GM23338 (cell line): ENCODE results near the gene ME3. TPM values are rescaled to one million over a fixed set of nuclear protein-coding genes. Genes with fewer than 3 reads are reported as not detected.

Experiments
- ATAC-seq: fragments of 200-7000 bp; cut with Tn5 transposase; 3 replicates; pipeline ENCODE4 v1.9.1; 2020
- DNase-seq: peaks from one replicate; pipeline ENCODE4 v3.0.0-alpha.2; 2015; ENCODE audit warnings: low spot score
- H2AFZ ChIP-seq: fragments of 200-600 bp; sonication (generic); 2 replicates; pipeline ENCODE4 v1.8.0; 2016; ENCODE audit warnings: antibody characterized with exemption, mild to moderate bottlenecking, moderate library complexity
- H3F3A ChIP-seq: fragments of 200-600 bp; sonication (generic); replicated peaks from 2 replicates; pipeline ENCODE4 v1.8.0; 2017; ENCODE audit warnings: antibody characterized with exemption, mixed run types, low read depth
- H3K27ac ChIP-seq: fragments of 200-600 bp; sonication (generic); 2 replicates; pipeline ENCODE4 v1.6.1; 2016; ENCODE audit warnings: low read depth
- H3K27me3 ChIP-seq: fragments of 200-600 bp; sonication (generic); 2 replicates; pipeline ENCODE4 v1.8.0; 2016; ENCODE audit warnings: mild to moderate bottlenecking, mixed run types, moderate library complexity; ENCODE audit not compliant: insufficient read depth
- H3K36me3 ChIP-seq: fragments of 200-600 bp; sonication (generic); 2 replicates; pipeline ENCODE4 v1.8.0; 2016; ENCODE audit warnings: mild to moderate bottlenecking; ENCODE audit not compliant: insufficient read depth
- H3K4me1 ChIP-seq: fragments of 200-600 bp; sonication (generic); 2 replicates; pipeline ENCODE4 v1.8.0; 2016; ENCODE audit warnings: mild to moderate bottlenecking, moderate library complexity; ENCODE audit not compliant: insufficient read depth
- H3K4me2 ChIP-seq: fragments of 200-600 bp; sonication (generic); 2 replicates; pipeline ENCODE4 v1.7.1; 2017; ENCODE audit warnings: mixed run types
- H3K4me3 ChIP-seq: fragments of 200-600 bp; sonication (generic); 2 replicates; pipeline ENCODE4 v1.6.1; 2016; ENCODE audit warnings: mixed run types
- H3K79me2 ChIP-seq: fragments of 200-600 bp; sonication (generic); replicated peaks from 2 replicates; pipeline ENCODE4 v1.8.0; 2017; ENCODE audit warnings: mild to moderate bottlenecking; ENCODE audit not compliant: insufficient read depth
- H3K9me2 ChIP-seq: fragments of 200-600 bp; sonication (generic); 2 replicates; pipeline ENCODE4 v1.8.0; 2017; ENCODE audit not compliant: insufficient read depth
- H4K20me1 ChIP-seq: fragments of 200-600 bp; sonication (generic); replicated peaks from 2 replicates; pipeline ENCODE4 v1.8.0; 2017; ENCODE audit warnings: mild to moderate bottlenecking; ENCODE audit not compliant: insufficient read depth
- H3K27ac Mint-ChIP-seq: 2 replicates; pipeline ENCODE4 v1.8.0; 2020; ENCODE audit warnings: inconsistent platforms, mild to moderate bottlenecking, moderate library complexity, mixed read lengths
- H3K27me3 Mint-ChIP-seq: 3 replicates; pipeline ENCODE4 v1.8.0; 2022; ENCODE audit warnings: low read depth, mild to moderate bottlenecking, moderate library complexity, mixed read lengths, inconsistent platforms; ENCODE audit not compliant: insufficient read depth, poor library complexity
- H3K36me3 Mint-ChIP-seq: 3 replicates; pipeline ENCODE4 v1.8.0; 2021; ENCODE audit warnings: low read depth, mild to moderate bottlenecking, inconsistent platforms, moderate library complexity, mixed read lengths
- H3K4me1 Mint-ChIP-seq: 3 replicates; pipeline ENCODE4 v1.8.0; 2020; ENCODE audit warnings: mild to moderate bottlenecking, inconsistent platforms, mixed read lengths
- H3K4me3 Mint-ChIP-seq: 3 replicates; pipeline ENCODE4 v1.8.0; 2021; ENCODE audit warnings: moderate library complexity, mild to moderate bottlenecking, inconsistent platforms, mixed read lengths
- H3K9me3 Mint-ChIP-seq: 3 replicates; pipeline ENCODE4 v1.8.0; 2020; ENCODE audit warnings: moderate library complexity, mild to moderate bottlenecking, inconsistent platforms, mixed read lengths
- EZH2 ChIP-seq: fragments of 200-600 bp; sonication (generic); IDR thresholded peaks from one replicate; pipeline ENCODE4 v1.8.0; 2017; ENCODE audit warnings: antibody characterized with exemption, mild to moderate bottlenecking, low read depth; ENCODE audit not compliant: unreplicated experiment
- NANOG ChIP-seq: IDR thresholded peaks from 2 replicates; pipeline ENCODE4 v1.6.1; 2016; ENCODE audit warnings: antibody characterized with exemption, borderline replicate concordance
- POLR2AphosphoS5 ChIP-seq: IDR thresholded peaks from 2 replicates; pipeline ENCODE4 v1.6.1; 2016; ENCODE audit warnings: antibody characterized with exemption, low read depth
- ZNF114 ChIP-seq: fragments of 250-450 bp; sonication (Bioruptor Pico); IDR thresholded peaks from 2 replicates; pipeline ENCODE4 v1.5.0; 2020; ENCODE audit warnings: mild to moderate bottlenecking, moderate library complexity
- polyA plus RNA-seq: library from polyadenylated mRNA; unstranded; fragments of >200 nt; fragmentation: Nextera tagmentation; extraction: Ambion mirVana; gene quantifications from 2 replicates; pipeline ENCODE4 v1.2.1, GENCODE V29; 2016
- total RNA-seq: library from RNA; depleted of rRNA; stranded (reverse); fragments of >200 nt; shearing (Covaris generic); gene quantifications from 2 replicates; pipeline ENCODE4 v1.2.3, GENCODE V29; 2014
- TF ChIP-seq, protein P1 (sequence below): fragments of 250-450 bp; sonication (Bioruptor Pico); IDR thresholded peaks from 2 replicates; pipeline ENCODE4 v1.5.0; 2020; ENCODE audit warnings: mild to moderate bottlenecking, moderate library complexity

Gene ME3
- total and polyA plus RNA-seq, 2 experiments from 2014 or later = 1.3 to 4.0 TPM

GRCh38 chr11:86680716-86681482 is 8.5 kb upstream of the ME3 start:
- peaks cover 9% of the 10 kb centered on the region; the same call in 1 of the 2 replicates for H3K4me1 ChIP-seq
- DNase-seq (no peak), ATAC-seq (no peak)
- Mint-ChIP-seq H3K4me1 (peaks cover 29% of the 10 kb centered on the region), H3K27me3 (peaks cover 5% of the 10 kb centered on the region), H3K27ac (no peak overlapping the region), H3K4me3 (no peak overlapping the region), H3K9me3 (no peaks in the 10 kb centered on the region), H3K36me3 (no peaks in the 10 kb centered on the region)
- H3K27me3 ChIP-seq = no peaks in the 10 kb centered on the region
- peaks cover 11% of the 10 kb centered on the region; the same call in 1 of the 2 replicates for H3K9me2 ChIP-seq
- no peaks in the 10 kb centered on the region for H3K36me3 ChIP-seq
- no peak for TF ChIP-seq NANOG
- TF ChIP-seq POLR2AphosphoS5 = no peak
- TF ChIP-seq EZH2 = no peak
- TF ChIP-seq, protein P1, sequence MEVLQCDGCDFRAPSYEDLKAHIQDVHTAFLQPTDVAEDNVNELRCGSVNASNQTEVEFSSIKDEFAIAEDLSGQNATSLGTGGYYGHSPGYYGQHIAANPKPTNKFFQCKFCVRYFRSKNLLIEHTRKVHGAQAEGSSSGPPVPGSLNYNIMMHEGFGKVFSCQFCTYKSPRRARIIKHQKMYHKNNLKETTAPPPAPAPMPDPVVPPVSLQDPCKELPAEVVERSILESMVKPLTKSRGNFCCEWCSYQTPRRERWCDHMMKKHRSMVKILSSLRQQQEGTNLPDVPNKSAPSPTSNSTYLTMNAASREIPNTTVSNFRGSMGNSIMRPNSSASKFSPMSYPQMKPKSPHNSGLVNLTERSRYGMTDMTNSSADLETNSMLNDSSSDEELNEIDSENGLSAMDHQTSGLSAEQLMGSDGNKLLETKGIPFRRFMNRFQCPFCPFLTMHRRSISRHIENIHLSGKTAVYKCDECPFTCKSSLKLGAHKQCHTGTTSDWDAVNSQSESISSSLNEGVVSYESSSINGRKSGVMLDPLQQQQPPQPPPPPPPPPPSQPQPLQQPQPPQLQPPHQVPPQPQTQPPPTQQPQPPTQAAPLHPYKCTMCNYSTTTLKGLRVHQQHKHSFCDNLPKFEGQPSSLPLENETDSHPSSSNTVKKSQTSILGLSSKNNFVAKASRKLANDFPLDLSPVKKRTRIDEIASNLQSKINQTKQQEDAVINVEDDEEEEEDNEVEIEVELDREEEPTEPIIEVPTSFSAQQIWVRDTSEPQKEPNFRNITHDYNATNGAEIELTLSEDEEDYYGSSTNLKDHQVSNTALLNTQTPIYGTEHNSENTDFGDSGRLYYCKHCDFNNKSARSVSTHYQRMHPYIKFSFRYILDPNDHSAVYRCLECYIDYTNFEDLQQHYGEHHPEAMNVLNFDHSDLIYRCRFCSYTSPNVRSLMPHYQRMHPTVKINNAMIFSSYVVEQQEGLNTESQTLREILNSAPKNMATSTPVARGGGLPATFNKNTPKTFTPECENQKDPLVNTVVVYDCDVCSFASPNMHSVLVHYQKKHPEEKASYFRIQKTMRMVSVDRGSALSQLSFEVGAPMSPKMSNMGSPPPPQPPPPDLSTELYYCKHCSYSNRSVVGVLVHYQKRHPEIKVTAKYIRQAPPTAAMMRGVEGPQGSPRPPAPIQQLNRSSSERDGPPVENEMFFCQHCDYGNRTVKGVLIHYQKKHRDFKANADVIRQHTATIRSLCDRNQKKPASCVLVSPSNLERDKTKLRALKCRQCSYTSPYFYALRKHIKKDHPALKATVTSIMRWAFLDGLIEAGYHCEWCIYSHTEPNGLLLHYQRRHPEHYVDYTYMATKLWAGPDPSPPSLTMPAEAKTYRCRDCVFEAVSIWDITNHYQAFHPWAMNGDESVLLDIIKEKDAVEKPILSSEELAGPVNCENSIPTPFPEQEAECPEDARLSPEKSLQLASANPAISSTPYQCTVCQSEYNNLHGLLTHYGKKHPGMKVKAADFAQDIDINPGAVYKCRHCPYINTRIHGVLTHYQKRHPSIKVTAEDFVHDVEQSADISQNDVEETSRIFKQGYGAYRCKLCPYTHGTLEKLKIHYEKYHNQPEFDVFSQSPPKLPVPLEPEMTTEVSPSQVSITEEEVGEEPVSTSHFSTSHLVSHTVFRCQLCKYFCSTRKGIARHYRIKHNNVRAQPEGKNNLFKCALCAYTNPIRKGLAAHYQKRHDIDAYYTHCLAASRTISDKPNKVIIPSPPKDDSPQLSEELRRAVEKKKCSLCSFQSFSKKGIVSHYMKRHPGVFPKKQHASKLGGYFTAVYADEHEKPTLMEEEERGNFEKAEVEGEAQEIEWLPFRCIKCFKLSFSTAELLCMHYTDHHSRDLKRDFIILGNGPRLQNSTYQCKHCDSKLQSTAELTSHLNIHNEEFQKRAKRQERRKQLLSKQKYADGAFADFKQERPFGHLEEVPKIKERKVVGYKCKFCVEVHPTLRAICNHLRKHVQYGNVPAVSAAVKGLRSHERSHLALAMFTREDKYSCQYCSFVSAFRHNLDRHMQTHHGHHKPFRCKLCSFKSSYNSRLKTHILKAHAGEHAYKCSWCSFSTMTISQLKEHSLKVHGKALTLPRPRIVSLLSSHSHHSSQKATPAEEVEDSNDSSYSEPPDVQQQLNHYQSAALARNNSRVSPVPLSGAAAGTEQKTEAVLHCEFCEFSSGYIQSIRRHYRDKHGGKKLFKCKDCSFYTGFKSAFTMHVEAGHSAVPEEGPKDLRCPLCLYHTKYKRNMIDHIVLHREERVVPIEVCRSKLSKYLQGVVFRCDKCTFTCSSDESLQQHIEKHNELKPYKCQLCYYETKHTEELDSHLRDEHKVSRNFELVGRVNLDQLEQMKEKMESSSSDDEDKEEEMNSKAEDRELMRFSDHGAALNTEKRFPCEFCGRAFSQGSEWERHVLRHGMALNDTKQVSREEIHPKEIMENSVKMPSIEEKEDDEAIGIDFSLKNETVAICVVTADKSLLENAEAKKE (CRISPR knock-in tag) = no peak
- no peak for TF ChIP-seq ZNF114
- no peak overlapping the region for H3K27ac ChIP-seq
- peak overlapping the region; percentile 23; the same call in 1 of the 2 replicates for H2AFZ ChIP-seq
- H3K4me3 ChIP-seq = no peak overlapping the region
- H3K79me2 ChIP-seq = no peaks in the 10 kb centered on the region
- no peaks in the 10 kb centered on the region for H3F3A ChIP-seq
- no peak overlapping the region for H3K4me2 ChIP-seq
- no peaks in the 10 kb centered on the region for H4K20me1 ChIP-seq

- Mint-ChIP-seq H3K9me3 (no peaks in the 10 kb centered on the region), H3K4me3 (no peak overlapping the region), H3K4me1 (peaks cover 29% of the 10 kb centered on the region), H3K36me3 (no peaks in the 10 kb centered on the region), H3K27me3 (peaks cover 5% of the 10 kb centered on the region), H3K27ac (peak overlapping the region; percentile 5; the same call in 1 of the 2 replicates)
- H3K27me3 ChIP-seq = peaks cover 11% of the 10 kb centered on the region
- no peaks in the 10 kb centered on the region for H3F3A ChIP-seq
- H3K36me3 ChIP-seq = no peaks in the 10 kb centered on the region
- no peak overlapping the region for H3K27ac ChIP-seq
- no peak overlapping the region for H3K4me3 ChIP-seq
- H3K4me1 ChIP-seq = peaks cover 9% of the 10 kb centered on the region; the same call in 1 of the 2 replicates
- no peaks in the 10 kb centered on the region for H3K79me2 ChIP-seq
- H3K9me2 ChIP-seq = peaks cover 8% of the 10 kb centered on the region; the same call in 1 of the 2 replicates
- no peaks in the 10 kb centered on the region for H4K20me1 ChIP-seq
- peak overlapping the region; percentile 75 for H2AFZ ChIP-seq
- no peak overlapping the region for H3K4me2 ChIP-seq
- ATAC-seq = peak; percentile 26
- no peak for DNase-seq
- TF ChIP-seq, protein P1 (CRISPR knock-in tag) = no peak
These were observed 6.4 kb upstream of the ME3 start for GRCh38 chr11:86678823-86679222.
